Astrocyte (in vitro differentiated cells and primary cell): ENCODE data around the gene STMN3. TPM values are rescaled to one million over a fixed set of nuclear protein-coding genes. Genes with fewer than 3 reads are reported as not detected.

Source experiments
- DNase-seq: peaks from one replicate; pipeline ENCODE4 v3.0.0-alpha.2; 2010; ENCODE audit warnings: low read depth
- FAIRE-seq: peaks from 2 replicates; lab custom pipeline; 2011; peaks lifted over from hg19 to GRCh38; lab: Jason Lieb, UNC
- H2AFZ ChIP-seq: 2 replicates; pipeline ENCODE4 v1.6.0; 2012; ENCODE audit warnings: low read depth, low read length, inconsistent platforms
- H3K27ac ChIP-seq: 2 replicates; pipeline ENCODE4 v1.5.1; 2011; ENCODE audit warnings: low read depth, low read length, inconsistent platforms
- H3K27me3 ChIP-seq: 2 replicates; pipeline ENCODE4 v1.6.0; 2011; ENCODE audit warnings: low read length, inconsistent platforms; ENCODE audit not compliant: insufficient read depth
- H3K36me3 ChIP-seq: 2 replicates; pipeline ENCODE4 v1.5.1; 2011; ENCODE audit warnings: low read length, inconsistent platforms; ENCODE audit not compliant: insufficient read depth
- H3K4me1 ChIP-seq: 2 replicates; pipeline ENCODE4 v1.5.1; 2011; ENCODE audit warnings: low read length, inconsistent platforms; ENCODE audit not compliant: insufficient read depth
- H3K4me2 ChIP-seq: 2 replicates; pipeline ENCODE4 v1.6.0; 2012; ENCODE audit warnings: low read length, inconsistent platforms
- H3K4me3 ChIP-seq: 2 replicates; pipeline ENCODE4 v1.5.1; 2011; ENCODE audit warnings: low read depth, mild to moderate bottlenecking, low read length, inconsistent platforms; ENCODE audit not compliant: insufficient read depth
- H3K79me2 ChIP-seq: 2 replicates; pipeline ENCODE4 v1.6.0; 2012; ENCODE audit warnings: mild to moderate bottlenecking, low read length, inconsistent platforms; ENCODE audit not compliant: insufficient read depth
- H3K9ac ChIP-seq: 2 replicates; pipeline ENCODE4 v1.6.0; 2012; ENCODE audit warnings: mild to moderate bottlenecking, low read length, inconsistent platforms
- H3K9me3 ChIP-seq: 2 replicates; pipeline ENCODE4 v1.5.1; 2012; ENCODE audit warnings: low read depth, mild to moderate bottlenecking, low read length, inconsistent platforms; ENCODE audit not compliant: insufficient read depth
- H4K20me1 ChIP-seq: 2 replicates; pipeline ENCODE4 v1.6.0; 2012; ENCODE audit warnings: low read length, inconsistent platforms; ENCODE audit not compliant: insufficient read depth
- H3K27ac Mint-ChIP-seq: one replicate; pipeline ENCODE4 v1.8.0; 2021; ENCODE audit warnings: mild to moderate bottlenecking, mixed read lengths; ENCODE audit not compliant: unreplicated experiment
- H3K27me3 Mint-ChIP-seq: one replicate; pipeline ENCODE4 v1.8.0; 2021; ENCODE audit warnings: low read depth, mixed read lengths; ENCODE audit not compliant: unreplicated experiment
- H3K36me3 Mint-ChIP-seq: one replicate; pipeline ENCODE4 v1.8.0; 2021; ENCODE audit warnings: low read depth, mixed read lengths; ENCODE audit not compliant: unreplicated experiment
- H3K4me1 Mint-ChIP-seq: one replicate; pipeline ENCODE4 v1.8.0; 2021; ENCODE audit warnings: low read depth, mixed read lengths; ENCODE audit not compliant: unreplicated experiment
- H3K4me3 Mint-ChIP-seq: one replicate; pipeline ENCODE4 v1.8.0; 2021; ENCODE audit warnings: mild to moderate bottlenecking, moderate library complexity, mixed read lengths; ENCODE audit not compliant: unreplicated experiment
- H3K9me3 Mint-ChIP-seq: one replicate; pipeline ENCODE4 v1.8.0; 2021; ENCODE audit warnings: mild to moderate bottlenecking, mixed read lengths; ENCODE audit not compliant: unreplicated experiment
- CTCF ChIP-seq: IDR thresholded peaks from 2 replicates; pipeline ENCODE4 v1.5.1; 2011; ENCODE audit warnings: low read depth, mild to moderate bottlenecking, inconsistent platforms, low read length, moderate library complexity; ENCODE audit not compliant: insufficient read depth
- EZH2 ChIP-seq: IDR thresholded peaks from 2 replicates; pipeline ENCODE4 v1.6.1; 2012; ENCODE audit warnings: mild to moderate bottlenecking, low read length, inconsistent platforms; ENCODE audit not compliant: insufficient read depth
- total RNA-seq: library from RNA; stranded (reverse); gene quantifications from 2 replicates; pipeline ENCODE4 v1.2.1, GENCODE V29; 2021

Gene STMN3
- total RNA-seq, 1 donor from 2014 or later: 30.7 TPM

GRCh38 chr20:63689046-63690002 is 36.1 kb upstream of the STMN3 start:
- H2AFZ ChIP-seq: no peak overlapping the region
- no peak overlapping the region for H3K27ac Mint-ChIP-seq

GRCh38 chr20:63688228-63689045 is 35.2 kb upstream of the STMN3 start:
- no peak overlapping the region for H3K4me3 Mint-ChIP-seq

More at GRCh38 chr20:63689046-63690002, 36.1 kb upstream of the STMN3 start:
- peaks cover 21% of the 10 kb centered on the region for H3K4me1 ChIP-seq
- no peaks in the 10 kb centered on the region for H4K20me1 ChIP-seq
- Mint-ChIP-seq H3K9me3 (no peaks in the 10 kb centered on the region), H3K27me3 (no peaks in the 10 kb centered on the region), H3K4me3 (no peak overlapping the region), H3K36me3 (peaks cover 3% of the 10 kb centered on the region), H3K4me1 (peaks cover 2% of the 10 kb centered on the region)
- FAIRE-seq: no peak
- no peaks in the 10 kb centered on the region for H3K79me2 ChIP-seq
- no peaks in the 10 kb centered on the region for H3K9me3 ChIP-seq
- no peak overlapping the region for H3K4me3 ChIP-seq
- H3K27me3 ChIP-seq: no peaks in the 10 kb centered on the region
- no peak overlapping the region for H3K27ac ChIP-seq
- no peak overlapping the region for H3K9ac ChIP-seq
- DNase-seq: no peak
- H3K4me2 ChIP-seq: no peak overlapping the region
- TF ChIP-seq EZH2 (no peak), CTCF (no peak)
- H3K36me3 ChIP-seq: no peaks in the 10 kb centered on the region

More at GRCh38 chr20:63688228-63689045, 35.2 kb upstream of the STMN3 start:
- Histone ChIP-seq H4K20me1 (no peaks in the 10 kb centered on the region), H3K4me1 (peaks cover 22% of the 10 kb centered on the region), H3K36me3 (no peaks in the 10 kb centered on the region), H3K27ac (no peak overlapping the region), H2AFZ (no peak overlapping the region), H3K79me2 (no peaks in the 10 kb centered on the region), H3K4me2 (no peak overlapping the region), H3K4me3 (no peak overlapping the region), H3K9me3 (no peaks in the 10 kb centered on the region), H3K9ac (no peak overlapping the region), H3K27me3 (no peaks in the 10 kb centered on the region)
- Mint-ChIP-seq H3K9me3 (peaks cover 2% of the 10 kb centered on the region), H3K27me3 (no peaks in the 10 kb centered on the region), H3K4me1 (peaks cover 7% of the 10 kb centered on the region), H3K36me3 (peaks cover 3% of the 10 kb centered on the region), H3K27ac (no peak overlapping the region)
- no peak for DNase-seq
- no peak for FAIRE-seq
- TF ChIP-seq CTCF (no peak), EZH2 (no peak)
